Stimulated activated CD4-positive, alpha-beta T cell treated with anti-CD3 and anti-CD28 coated beads, Interleukin-15, amount 100 ng/mL, for 48 hours (primary cell): ENCODE measurements around the gene ZPLD1.

Experiments
- DNase-seq, 2 donors: peaks; one replicate each; pipeline ENCODE4 v3.0.0-alpha.2; 2020; ENCODE audit warnings: low read depth in 2 of 2

Gene ZPLD1

GRCh38 chr3:102526865-102527264 lies 92.0 kb downstream of the ZPLD1 start:
- no peak for DNase-seq

- DNase-seq, result no peak
These were observed 93.9 kb downstream of the ZPLD1 start for GRCh38 chr3:102528727-102529126.
